Measurements from ENCODE around the gene MEF2C.

The MEF2C gene

DNA sequence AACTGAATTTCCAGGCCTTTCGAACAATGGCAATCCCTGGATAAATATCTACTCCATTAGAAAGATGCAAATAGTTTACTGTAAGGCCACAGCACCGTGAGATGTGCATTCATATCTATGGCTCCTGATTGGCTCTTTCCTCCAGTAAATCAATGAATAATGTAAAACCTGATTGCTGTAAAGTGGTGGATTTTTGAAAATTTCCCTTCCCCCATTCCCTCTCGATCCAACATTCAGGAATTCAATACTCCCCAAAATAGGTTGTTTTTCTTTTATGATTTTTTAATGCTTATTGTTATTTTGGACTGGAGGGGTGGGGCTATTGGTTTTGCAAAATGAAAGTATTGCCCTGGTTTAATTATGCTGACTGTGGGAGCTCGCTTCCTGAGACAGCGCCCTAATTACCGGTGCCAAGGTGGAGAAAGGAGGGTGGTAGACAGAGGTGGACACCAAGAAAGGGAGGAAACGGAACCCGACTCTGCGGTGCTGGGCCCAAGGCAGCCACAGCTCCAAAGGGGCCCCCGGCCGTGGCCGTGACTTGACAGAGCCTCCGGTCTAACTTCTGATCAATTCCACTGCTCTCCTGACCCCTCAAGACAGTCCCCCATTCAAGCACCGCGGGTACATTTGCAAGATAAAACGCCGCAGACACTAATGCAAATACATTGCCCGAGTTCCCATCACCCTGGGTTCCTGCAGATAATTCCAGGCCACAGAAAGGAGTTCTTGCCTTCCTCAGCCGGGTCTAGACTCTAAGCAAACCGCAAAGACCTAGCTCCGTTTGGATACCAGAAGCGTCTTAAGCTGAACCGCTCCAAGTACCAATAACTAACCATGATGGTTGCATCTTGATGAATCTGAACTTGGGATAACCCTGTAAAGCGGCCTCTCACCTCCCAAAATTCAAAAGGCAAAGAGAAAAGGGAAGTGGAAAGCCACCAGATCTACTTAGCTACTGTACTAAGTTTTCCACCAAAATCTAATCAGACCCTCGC is 211.2 kb downstream of the MEF2C start:
- DNase-seq: no peak

DNA sequence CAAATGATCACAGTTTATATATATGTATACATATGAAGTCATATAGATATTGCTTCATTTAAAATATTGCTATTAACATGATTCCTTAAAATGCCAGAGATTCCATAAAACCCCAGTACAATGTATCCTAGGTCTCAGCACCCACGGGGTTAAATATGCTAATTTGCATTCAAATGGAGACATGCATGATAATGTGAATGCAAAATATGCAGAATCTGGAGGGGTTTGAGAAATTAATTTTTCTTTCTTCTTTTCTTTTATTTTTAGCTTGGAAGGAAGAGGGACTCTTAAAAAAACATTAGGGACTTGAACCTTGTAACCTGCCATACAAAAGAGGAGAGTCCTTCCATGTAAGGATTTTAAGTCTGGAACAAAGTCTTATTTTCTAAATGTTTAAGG is 211.9 kb downstream of the MEF2C start:
- DNase-seq: no peak

DNA sequence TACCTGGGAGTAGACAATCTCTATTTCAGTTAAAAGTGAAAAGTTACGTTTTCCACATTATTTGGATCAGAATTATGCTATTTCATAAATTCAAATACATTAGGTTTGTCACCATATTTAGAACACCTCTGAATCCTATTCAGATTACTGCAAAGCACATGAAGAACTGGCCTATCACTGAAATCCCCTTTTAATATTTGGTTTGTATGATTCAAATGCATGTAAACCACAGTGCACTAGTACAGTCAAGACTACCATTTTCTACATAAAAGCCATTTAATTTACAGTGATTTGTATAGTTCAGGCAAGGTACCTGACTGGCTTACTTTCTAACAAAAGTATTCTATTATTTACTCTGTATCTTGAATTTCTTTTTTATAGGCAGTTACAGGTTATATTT is 212.5 kb downstream of the MEF2C start:
- DNase-seq: no peak

DNA sequence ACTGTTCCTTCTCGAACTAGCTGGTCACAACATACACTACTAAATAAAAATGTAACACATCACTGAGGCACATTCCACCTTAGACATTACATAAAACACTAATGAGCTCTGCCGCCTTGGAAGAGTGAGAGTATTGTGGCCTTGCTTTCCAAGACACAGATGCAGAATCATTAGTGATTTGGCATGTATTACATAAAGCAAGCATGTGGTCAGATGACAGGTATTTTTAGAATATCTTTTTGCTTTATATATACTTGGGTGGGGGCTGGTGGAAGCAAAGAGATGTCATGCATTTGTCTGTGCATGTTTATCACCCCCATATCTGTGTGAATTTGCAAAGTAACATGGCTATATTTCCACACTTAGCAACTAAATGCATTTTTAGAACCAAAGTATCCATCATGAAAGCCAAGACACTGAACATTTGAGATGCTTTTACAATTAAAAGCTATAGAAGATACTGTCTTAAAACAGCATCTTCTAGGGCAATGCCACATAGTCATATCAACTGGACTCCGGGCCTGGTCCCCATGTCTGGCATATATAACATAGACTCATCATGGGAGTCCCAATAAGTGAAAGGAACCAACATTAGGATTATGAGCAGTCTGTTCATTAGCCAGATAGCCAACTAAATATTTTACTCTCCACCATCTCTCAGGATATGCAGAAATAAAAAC is 213.5 kb downstream of the MEF2C start:
- no peak for DNase-seq

GRCh38 chr5:88667496-88668201 is 215.3 kb downstream of the MEF2C start:
- no peak for DNase-seq

Measured in activated naive CD4-positive, alpha-beta T cell (primary cell).